HEK293 (cell line): ENCODE data around the gene KRT20.

Source experiments
- KLF10 ChIP-seq: fragments of 450-650 bp; IDR thresholded peaks from 2 replicates; pipeline ENCODE4 v1.5.1; 2018; ENCODE audit warnings: missing biosample characterization, mild to moderate bottlenecking, missing genetic modification characterization
- SCRT1 ChIP-seq: fragments of 450-650 bp; formaldehyde crosslinking; IDR thresholded peaks from 2 replicates; pipeline ENCODE4 v1.5.1; 2016; ENCODE audit warnings: missing biosample characterization, missing genetic modification characterization, borderline replicate concordance
- YY1 ChIP-seq: fragments of 450-650 bp; formaldehyde crosslinking; IDR thresholded peaks from 2 replicates; pipeline ENCODE4 v1.5.1; 2018; ENCODE audit warnings: missing biosample characterization, missing genetic modification characterization
- ZFP37 ChIP-seq: fragments of 450-650 bp; formaldehyde crosslinking; IDR thresholded peaks from 2 replicates; pipeline ENCODE4 v1.5.1; 2016; ENCODE audit warnings: missing biosample characterization, missing genetic modification characterization
- ZNF221 ChIP-seq: fragments of 450-650 bp; formaldehyde crosslinking; IDR thresholded peaks from 2 replicates; pipeline ENCODE4 v1.5.1; 2017; ENCODE audit warnings: missing biosample characterization, missing genetic modification characterization, borderline replicate concordance
- ZNF274 ChIP-seq, 2 experiments: fragments of 200-500 bp in 1 of 2; fragments of 450-650 bp in 1 of 2; sonication (Bioruptor generic) in 1 of 2; formaldehyde crosslinking in 1 of 2; IDR thresholded peaks; 2 replicates each; pipeline versions ENCODE4 v1.5.1 to v1.6.1; 2014 to 2016; ENCODE audit warnings: borderline replicate concordance in 1 of 2, inconsistent platforms in 1 of 2, low read length in 1 of 2, missing biosample characterization in 1 of 2, missing genetic modification characterization in 1 of 2
- ZNF350 ChIP-seq: fragments of 450-650 bp; formaldehyde crosslinking; IDR thresholded peaks from 2 replicates; pipeline ENCODE4 v1.5.0; 2017; ENCODE audit warnings: missing biosample characterization, mild to moderate bottlenecking, missing genetic modification characterization
- ZNF416 ChIP-seq: fragments of 450-650 bp; formaldehyde crosslinking; IDR thresholded peaks from 2 replicates; pipeline ENCODE4 v1.5.1; 2016; ENCODE audit warnings: missing biosample characterization, missing genetic modification characterization
- ZNF555 ChIP-seq: fragments of 450-650 bp; formaldehyde crosslinking; conservative IDR thresholded peaks from 2 replicates; pipeline ENCODE4 v1.5.1; 2017; ENCODE audit warnings: missing biosample characterization, mild to moderate bottlenecking, missing genetic modification characterization, inconsistent platforms
- ZNF585B ChIP-seq: fragments of 450-650 bp; formaldehyde crosslinking; IDR thresholded peaks from 2 replicates; pipeline ENCODE4 v1.5.1; 2016; ENCODE audit warnings: missing biosample characterization, missing genetic modification characterization
- TF ChIP-seq, protein P1 (sequence below): fragments of 450-650 bp; formaldehyde crosslinking; IDR thresholded peaks from 2 replicates; pipeline ENCODE4 v1.5.1; 2016; ENCODE audit warnings: missing biosample characterization, missing genetic modification characterization
- TF ChIP-seq, protein P2 (sequence below): IDR thresholded peaks from 2 replicates; pipeline ENCODE4 v1.6.1; 2011; ENCODE audit warnings: mild to moderate bottlenecking, low read depth, low read length, borderline replicate concordance
- TF ChIP-seq, protein P3 (sequence below): fragments of 450-650 bp; formaldehyde crosslinking; IDR thresholded peaks from 2 replicates; pipeline ENCODE4 v1.5.1; 2017; ENCODE audit warnings: missing biosample characterization, missing genetic modification characterization
- TF ChIP-seq, protein P4 (sequence below): fragments of 450-650 bp; formaldehyde crosslinking; conservative IDR thresholded peaks from 2 replicates; pipeline ENCODE4 v1.5.1; 2016; ENCODE audit warnings: low read depth, missing biosample characterization, missing genetic modification characterization

DNA sequence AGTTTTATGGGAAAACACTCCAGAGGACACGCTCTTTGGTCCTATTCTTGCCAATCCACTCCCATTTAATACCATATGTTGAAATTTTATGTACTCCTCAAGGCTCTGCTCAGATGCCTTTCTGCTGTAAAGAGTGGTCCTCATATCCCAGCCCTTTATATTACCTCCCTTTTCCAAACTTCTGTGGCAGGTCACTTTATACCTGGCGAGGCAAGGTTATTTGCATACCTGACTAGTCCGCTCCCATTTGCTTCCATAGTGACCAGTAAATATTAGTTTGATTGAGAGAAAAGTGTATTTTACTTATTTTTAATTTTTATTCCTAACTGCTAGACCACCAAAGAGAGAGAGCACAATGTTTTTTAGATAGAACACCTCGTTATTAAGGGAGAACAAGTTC, 35.3 kb downstream of the KRT20 start:
- TF ChIP-seq ZNF416 (tag by site-specific recombination) (no peak), ZNF555 (no peak), ZNF274 (IDR thresholded peaks at IDR 0.05; ENCODE audit: low read length) (no peak), ZNF274 (tag by site-specific recombination; IDR thresholded peaks at IDR 0.05; ENCODE audit: borderline replicate concordance) (no peak), SCRT1 (tag by site-specific recombination) (no peak), KLF10 (tag by site-specific recombination) (no peak), ZNF221 (tag by site-specific recombination) (no peak), ZFP37 (tag by site-specific recombination) (no peak), ZNF585B (no peak), YY1 (tag by site-specific recombination) (no peak), ZNF350 (tag by site-specific recombination) (no peak)
- TF ChIP-seq, protein P1, sequence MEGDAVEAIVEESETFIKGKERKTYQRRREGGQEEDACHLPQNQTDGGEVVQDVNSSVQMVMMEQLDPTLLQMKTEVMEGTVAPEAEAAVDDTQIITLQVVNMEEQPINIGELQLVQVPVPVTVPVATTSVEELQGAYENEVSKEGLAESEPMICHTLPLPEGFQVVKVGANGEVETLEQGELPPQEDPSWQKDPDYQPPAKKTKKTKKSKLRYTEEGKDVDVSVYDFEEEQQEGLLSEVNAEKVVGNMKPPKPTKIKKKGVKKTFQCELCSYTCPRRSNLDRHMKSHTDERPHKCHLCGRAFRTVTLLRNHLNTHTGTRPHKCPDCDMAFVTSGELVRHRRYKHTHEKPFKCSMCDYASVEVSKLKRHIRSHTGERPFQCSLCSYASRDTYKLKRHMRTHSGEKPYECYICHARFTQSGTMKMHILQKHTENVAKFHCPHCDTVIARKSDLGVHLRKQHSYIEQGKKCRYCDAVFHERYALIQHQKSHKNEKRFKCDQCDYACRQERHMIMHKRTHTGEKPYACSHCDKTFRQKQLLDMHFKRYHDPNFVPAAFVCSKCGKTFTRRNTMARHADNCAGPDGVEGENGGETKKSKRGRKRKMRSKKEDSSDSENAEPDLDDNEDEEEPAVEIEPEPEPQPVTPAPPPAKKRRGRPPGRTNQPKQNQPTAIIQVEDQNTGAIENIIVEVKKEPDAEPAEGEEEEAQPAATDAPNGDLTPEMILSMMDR, result no peak
- TF ChIP-seq, protein P2, sequence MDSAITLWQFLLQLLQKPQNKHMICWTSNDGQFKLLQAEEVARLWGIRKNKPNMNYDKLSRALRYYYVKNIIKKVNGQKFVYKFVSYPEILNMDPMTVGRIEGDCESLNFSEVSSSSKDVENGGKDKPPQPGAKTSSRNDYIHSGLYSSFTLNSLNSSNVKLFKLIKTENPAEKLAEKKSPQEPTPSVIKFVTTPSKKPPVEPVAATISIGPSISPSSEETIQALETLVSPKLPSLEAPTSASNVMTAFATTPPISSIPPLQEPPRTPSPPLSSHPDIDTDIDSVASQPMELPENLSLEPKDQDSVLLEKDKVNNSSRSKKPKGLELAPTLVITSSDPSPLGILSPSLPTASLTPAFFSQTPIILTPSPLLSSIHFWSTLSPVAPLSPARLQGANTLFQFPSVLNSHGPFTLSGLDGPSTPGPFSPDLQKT, result no peak
- TF ChIP-seq, protein P3, sequence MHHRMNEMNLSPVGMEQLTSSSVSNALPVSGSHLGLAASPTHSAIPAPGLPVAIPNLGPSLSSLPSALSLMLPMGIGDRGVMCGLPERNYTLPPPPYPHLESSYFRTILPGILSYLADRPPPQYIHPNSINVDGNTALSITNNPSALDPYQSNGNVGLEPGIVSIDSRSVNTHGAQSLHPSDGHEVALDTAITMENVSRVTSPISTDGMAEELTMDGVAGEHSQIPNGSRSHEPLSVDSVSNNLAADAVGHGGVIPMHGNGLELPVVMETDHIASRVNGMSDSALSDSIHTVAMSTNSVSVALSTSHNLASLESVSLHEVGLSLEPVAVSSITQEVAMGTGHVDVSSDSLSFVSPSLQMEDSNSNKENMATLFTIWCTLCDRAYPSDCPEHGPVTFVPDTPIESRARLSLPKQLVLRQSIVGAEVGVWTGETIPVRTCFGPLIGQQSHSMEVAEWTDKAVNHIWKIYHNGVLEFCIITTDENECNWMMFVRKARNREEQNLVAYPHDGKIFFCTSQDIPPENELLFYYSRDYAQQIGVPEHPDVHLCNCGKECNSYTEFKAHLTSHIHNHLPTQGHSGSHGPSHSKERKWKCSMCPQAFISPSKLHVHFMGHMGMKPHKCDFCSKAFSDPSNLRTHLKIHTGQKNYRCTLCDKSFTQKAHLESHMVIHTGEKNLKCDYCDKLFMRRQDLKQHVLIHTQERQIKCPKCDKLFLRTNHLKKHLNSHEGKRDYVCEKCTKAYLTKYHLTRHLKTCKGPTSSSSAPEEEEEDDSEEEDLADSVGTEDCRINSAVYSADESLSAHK (tag by site-specific recombination), result no peak
- TF ChIP-seq, protein P4, sequence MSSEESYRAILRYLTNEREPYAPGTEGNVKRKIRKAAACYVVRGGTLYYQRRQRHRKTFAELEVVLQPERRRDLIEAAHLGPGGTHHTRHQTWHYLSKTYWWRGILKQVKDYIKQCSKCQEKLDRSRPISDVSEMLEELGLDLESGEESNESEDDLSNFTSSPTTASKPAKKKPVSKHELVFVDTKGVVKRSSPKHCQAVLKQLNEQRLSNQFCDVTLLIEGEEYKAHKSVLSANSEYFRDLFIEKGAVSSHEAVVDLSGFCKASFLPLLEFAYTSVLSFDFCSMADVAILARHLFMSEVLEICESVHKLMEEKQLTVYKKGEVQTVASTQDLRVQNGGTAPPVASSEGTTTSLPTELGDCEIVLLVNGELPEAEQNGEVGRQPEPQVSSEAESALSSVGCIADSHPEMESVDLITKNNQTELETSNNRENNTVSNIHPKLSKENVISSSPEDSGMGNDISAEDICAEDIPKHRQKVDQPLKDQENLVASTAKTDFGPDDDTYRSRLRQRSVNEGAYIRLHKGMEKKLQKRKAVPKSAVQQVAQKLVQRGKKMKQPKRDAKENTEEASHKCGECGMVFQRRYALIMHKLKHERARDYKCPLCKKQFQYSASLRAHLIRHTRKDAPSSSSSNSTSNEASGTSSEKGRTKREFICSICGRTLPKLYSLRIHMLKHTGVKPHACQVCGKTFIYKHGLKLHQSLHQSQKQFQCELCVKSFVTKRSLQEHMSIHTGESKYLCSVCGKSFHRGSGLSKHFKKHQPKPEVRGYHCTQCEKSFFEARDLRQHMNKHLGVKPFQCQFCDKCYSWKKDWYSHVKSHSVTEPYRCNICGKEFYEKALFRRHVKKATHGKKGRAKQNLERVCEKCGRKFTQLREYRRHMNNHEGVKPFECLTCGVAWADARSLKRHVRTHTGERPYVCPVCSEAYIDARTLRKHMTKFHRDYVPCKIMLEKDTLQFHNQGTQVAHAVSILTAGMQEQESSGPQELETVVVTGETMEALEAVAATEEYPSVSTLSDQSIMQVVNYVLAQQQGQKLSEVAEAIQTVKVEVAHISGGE (tag by site-specific recombination), result no peak
